NCI-H2171 (cell line): Measurements from ENCODE around the gene CNN2.
A peak's percentile ranks its signal among the peaks of the same experiment; 100 is the strongest.

Source experiments
- DNase-seq: peaks from one replicate; lab custom pipeline; 2025; lab: John Stamatoyannopoulos, UW

Gene CNN2

GRCh38 chr19:1081301-1082164 is 55.1 kb downstream of the CNN2 start:
- DNase-seq = no peak

GRCh38 chr19:1082165-1082927 is 55.9 kb downstream of the CNN2 start:
- DNase-seq = peak; percentile 86

GRCh38 chr19:1082928-1083816 is 56.8 kb downstream of the CNN2 start:
- DNase-seq = no peak

DNA sequence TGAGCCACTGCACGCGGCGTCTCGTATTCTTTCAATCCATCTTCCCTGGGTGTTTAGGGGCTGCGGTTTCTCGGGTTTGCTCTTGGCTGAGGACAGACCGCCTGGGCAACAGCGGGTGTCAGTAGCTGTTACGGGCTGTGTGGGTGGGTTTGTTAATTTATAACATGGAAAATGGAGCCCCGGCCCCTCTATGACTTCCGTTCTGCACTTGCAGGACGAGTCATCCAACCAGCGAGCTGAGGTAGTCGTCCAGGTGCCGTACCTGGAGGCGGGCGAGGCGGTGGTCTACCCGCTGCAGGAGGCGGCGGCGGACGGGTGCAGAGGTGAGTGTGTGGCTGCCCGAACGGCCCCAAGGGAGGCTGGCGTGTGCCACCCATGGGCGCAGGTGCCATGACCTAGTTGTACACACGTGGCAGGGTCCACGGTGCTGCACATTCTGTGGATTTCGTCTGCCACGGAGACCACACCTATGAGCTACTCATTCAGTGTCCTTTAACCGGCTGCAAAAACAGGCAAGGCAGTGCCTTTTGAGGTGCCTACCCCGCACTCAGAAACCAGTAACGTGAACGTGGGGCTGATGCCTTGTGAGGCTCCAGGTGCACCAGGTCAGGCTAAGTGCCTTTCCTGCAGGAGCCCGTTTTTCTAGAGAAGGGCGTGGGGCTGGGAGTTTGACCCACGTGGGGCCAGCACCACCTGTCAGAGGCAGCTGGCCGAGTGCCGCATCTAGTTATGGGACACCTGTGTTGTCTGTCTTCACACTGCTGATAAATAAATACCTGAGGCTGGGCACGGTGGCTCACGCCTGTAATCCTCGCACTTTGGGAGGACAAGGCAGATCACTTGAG is 57.8 kb downstream of the CNN2 start:
- no peak for DNase-seq

DNA sequence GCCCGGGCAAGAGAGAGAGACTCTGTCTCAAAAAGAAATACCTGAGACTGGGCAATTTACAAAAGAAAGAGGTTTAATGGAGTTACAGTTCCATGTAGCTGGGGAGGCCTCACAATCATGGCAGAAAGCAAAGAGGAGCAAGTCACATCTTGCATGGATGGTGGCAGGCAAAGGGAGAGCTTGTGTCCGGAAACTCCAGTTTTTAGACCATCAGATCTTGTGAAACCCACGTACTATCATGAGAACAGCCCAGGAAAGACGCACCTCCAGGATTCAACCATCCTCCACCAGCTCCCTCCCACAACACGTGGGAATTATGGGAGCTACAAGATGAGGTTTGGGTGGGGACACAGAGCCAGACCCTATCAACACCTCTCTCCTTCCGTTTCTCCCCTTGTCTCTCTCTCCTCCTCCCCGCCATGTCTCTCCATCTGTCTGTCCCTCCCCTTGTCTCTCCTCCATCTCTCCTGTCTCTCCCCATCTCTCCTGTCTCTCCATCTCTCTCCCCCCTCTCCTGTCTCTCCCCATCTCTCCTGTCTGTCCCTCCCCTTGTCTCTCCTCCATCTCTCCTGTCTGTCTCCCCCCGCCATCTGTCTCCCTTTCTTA is 58.7 kb downstream of the CNN2 start:
- DNase-seq = no peak

DNA sequence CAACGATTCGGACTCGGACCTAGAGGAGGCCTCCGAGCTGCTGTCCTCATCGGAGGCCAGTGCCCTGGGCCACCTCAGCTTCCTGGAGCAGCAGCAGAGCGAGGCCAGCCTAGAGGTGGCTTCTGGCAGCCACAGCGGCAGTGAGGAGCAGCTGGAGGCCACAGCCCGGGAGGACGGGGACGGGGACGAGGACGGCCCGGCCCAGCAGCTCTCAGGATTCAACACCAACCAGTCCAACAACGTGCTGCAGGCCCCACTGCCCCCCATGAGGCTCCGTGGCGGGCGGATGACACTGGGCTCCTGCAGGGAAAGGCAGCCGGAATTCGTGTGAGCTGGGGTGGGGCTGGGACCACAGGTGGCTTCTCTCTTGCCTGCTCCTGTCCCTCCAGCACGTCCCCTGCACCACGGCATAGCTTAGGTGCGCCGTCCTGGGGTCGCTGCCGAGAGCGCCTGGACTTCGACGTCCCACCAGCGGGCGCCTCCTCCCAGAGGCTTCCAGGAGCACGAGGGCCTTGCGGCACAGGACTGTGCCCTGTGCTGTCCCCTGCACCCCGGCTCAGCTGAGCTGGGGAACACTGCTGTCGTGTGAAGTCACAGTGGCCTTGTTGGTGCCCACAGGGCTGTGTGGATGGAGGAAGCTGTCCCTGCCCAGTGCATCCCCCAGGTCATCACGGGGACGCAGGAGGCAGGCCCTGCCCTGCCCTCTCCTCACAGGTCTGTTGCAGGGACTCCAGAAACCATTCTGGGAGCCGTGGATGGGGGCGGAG is 59.5 kb downstream of the CNN2 start:
- no peak for DNase-seq

DNA sequence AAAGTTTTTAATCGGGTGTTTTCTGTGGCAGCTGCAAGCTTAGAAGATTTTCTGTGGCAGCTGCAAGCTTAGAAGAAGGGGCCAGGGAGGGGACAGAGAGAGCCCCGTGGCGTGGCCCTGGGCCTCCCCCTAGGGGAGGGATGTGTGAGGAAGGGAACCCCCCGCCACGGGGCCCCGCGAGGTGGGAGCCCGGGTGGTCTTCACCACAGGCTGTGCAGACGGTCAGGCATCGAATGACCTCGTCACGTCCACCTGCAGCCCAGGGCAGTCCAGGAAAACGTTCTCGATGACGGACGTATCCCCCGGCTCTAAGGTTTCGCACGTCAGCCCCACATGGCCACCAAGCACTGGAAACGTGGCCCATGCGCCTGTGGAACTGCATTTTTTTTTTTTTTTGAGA is 60.2 kb downstream of the CNN2 start:
- DNase-seq = no peak

GRCh38 chr19:1087813-1088415 is 61.5 kb downstream of the CNN2 start:
- no peak for DNase-seq

- no peak for DNase-seq
These were observed 62.1 kb downstream of the CNN2 start for GRCh38 chr19:1088416-1089010.
